GM18907 (cell line): ENCODE measurements around the gene HDGFL3.
"Not testable (repeated sequence)": the region's sequence is repeated elsewhere in the genome, so short reads cannot be mapped to it uniquely, and the experiment has no call there.

Source experiments
- ATAC-seq: cut with Tn5 transposase; IDR thresholded peaks from one replicate; pipeline ENCODE4 v1.9.1; 2021; ENCODE audit warnings: mild to moderate bottlenecking, moderate library complexity; ENCODE audit not compliant: unreplicated experiment

The HDGFL3 gene

GRCh38 chr15:83106994-83107840, 100.4 kb downstream of the HDGFL3 start, which contains the start of gene TM6SF1:
TSS of gene TM6SF1 (plus strand) at chr15:83107645. CDS start at chr15:83107681, 36 bp downstream.
- ATAC-seq = peak; percentile 45

GRCh38 chr15:83105440-83105839, 102.2 kb downstream of the HDGFL3 start:
- no peak for ATAC-seq

GRCh38 chr15:83104141-83104540, 103.5 kb downstream of the HDGFL3 start:
- no peak for ATAC-seq

- ATAC-seq = no peak
Observed at GRCh38 chr15:83102346-83102745, 105.3 kb downstream of the HDGFL3 start.

- ATAC-seq = no peak
Observed at GRCh38 chr15:83100097-83100646, 107.5 kb downstream of the HDGFL3 start.

- no peak for ATAC-seq
Observed at GRCh38 chr15:83099290-83099689, 108.3 kb downstream of the HDGFL3 start.

- no peak for ATAC-seq
Observed at GRCh38 chr15:83098079-83098478, 109.5 kb downstream of the HDGFL3 start.

- ATAC-seq = no peak
Observed at GRCh38 chr15:83094583-83094982, 113.0 kb downstream of the HDGFL3 start.

- ATAC-seq = peak; percentile 87
Observed at GRCh38 chr15:83092309-83092976, 115.2 kb downstream of the HDGFL3 start.

GRCh38 chr15:83091965-83092308, 115.7 kb downstream of the HDGFL3 start:
- not testable (repeated sequence) for ATAC-seq

GRCh38 chr15:83090465-83090864, 117.2 kb downstream of the HDGFL3 start:
- ATAC-seq = no peak

- ATAC-seq = no peak
Observed at GRCh38 chr15:83088876-83089275, 118.7 kb downstream of the HDGFL3 start.

GRCh38 chr15:83087576-83087975, 120.0 kb downstream of the HDGFL3 start:
- no peak for ATAC-seq

GRCh38 chr15:83085864-83086552, 121.6 kb downstream of the HDGFL3 start:
- not testable (repeated sequence) for ATAC-seq

GRCh38 chr15:83085461-83085860, 122.2 kb downstream of the HDGFL3 start:
- not testable (repeated sequence) for ATAC-seq

GRCh38 chr15:83082730-83083386, 124.8 kb downstream of the HDGFL3 start:
- ATAC-seq = no peak

- no peak for ATAC-seq
Observed at GRCh38 chr15:83081256-83082014, 126.2 kb downstream of the HDGFL3 start.

GRCh38 chr15:83078712-83079111, 128.9 kb downstream of the HDGFL3 start:
- ATAC-seq = no peak
